Astrocyte (in vitro differentiated cells and primary cell): ENCODE results near the gene TJAP1. TPM values are rescaled to one million over a fixed set of nuclear protein-coding genes. Genes with fewer than 3 reads are reported as not detected.

Experiments used
- DNase-seq: peaks from one replicate; pipeline ENCODE4 v3.0.0-alpha.2; 2010; ENCODE audit warnings: low read depth
- FAIRE-seq: peaks from 2 replicates; lab custom pipeline; 2011; peaks lifted over from hg19 to GRCh38; lab: Jason Lieb, UNC
- H2AFZ ChIP-seq: 2 replicates; pipeline ENCODE4 v1.6.0; 2012; ENCODE audit warnings: low read depth, low read length, inconsistent platforms
- H3K27ac ChIP-seq: 2 replicates; pipeline ENCODE4 v1.5.1; 2011; ENCODE audit warnings: low read depth, low read length, inconsistent platforms
- H3K27me3 ChIP-seq: 2 replicates; pipeline ENCODE4 v1.6.0; 2011; ENCODE audit warnings: low read length, inconsistent platforms; ENCODE audit not compliant: insufficient read depth
- H3K36me3 ChIP-seq: 2 replicates; pipeline ENCODE4 v1.5.1; 2011; ENCODE audit warnings: low read length, inconsistent platforms; ENCODE audit not compliant: insufficient read depth
- H3K4me1 ChIP-seq: 2 replicates; pipeline ENCODE4 v1.5.1; 2011; ENCODE audit warnings: low read length, inconsistent platforms; ENCODE audit not compliant: insufficient read depth
- H3K4me2 ChIP-seq: 2 replicates; pipeline ENCODE4 v1.6.0; 2012; ENCODE audit warnings: low read length, inconsistent platforms
- H3K4me3 ChIP-seq: 2 replicates; pipeline ENCODE4 v1.5.1; 2011; ENCODE audit warnings: low read depth, mild to moderate bottlenecking, low read length, inconsistent platforms; ENCODE audit not compliant: insufficient read depth
- H3K79me2 ChIP-seq: 2 replicates; pipeline ENCODE4 v1.6.0; 2012; ENCODE audit warnings: mild to moderate bottlenecking, low read length, inconsistent platforms; ENCODE audit not compliant: insufficient read depth
- H3K9ac ChIP-seq: 2 replicates; pipeline ENCODE4 v1.6.0; 2012; ENCODE audit warnings: mild to moderate bottlenecking, low read length, inconsistent platforms
- H3K9me3 ChIP-seq: 2 replicates; pipeline ENCODE4 v1.5.1; 2012; ENCODE audit warnings: low read depth, mild to moderate bottlenecking, low read length, inconsistent platforms; ENCODE audit not compliant: insufficient read depth
- H4K20me1 ChIP-seq: 2 replicates; pipeline ENCODE4 v1.6.0; 2012; ENCODE audit warnings: low read length, inconsistent platforms; ENCODE audit not compliant: insufficient read depth
- H3K27ac Mint-ChIP-seq: one replicate; pipeline ENCODE4 v1.8.0; 2021; ENCODE audit warnings: mild to moderate bottlenecking, mixed read lengths; ENCODE audit not compliant: unreplicated experiment
- H3K27me3 Mint-ChIP-seq: one replicate; pipeline ENCODE4 v1.8.0; 2021; ENCODE audit warnings: low read depth, mixed read lengths; ENCODE audit not compliant: unreplicated experiment
- H3K36me3 Mint-ChIP-seq: one replicate; pipeline ENCODE4 v1.8.0; 2021; ENCODE audit warnings: low read depth, mixed read lengths; ENCODE audit not compliant: unreplicated experiment
- H3K4me1 Mint-ChIP-seq: one replicate; pipeline ENCODE4 v1.8.0; 2021; ENCODE audit warnings: low read depth, mixed read lengths; ENCODE audit not compliant: unreplicated experiment
- H3K4me3 Mint-ChIP-seq: one replicate; pipeline ENCODE4 v1.8.0; 2021; ENCODE audit warnings: mild to moderate bottlenecking, moderate library complexity, mixed read lengths; ENCODE audit not compliant: unreplicated experiment
- H3K9me3 Mint-ChIP-seq: one replicate; pipeline ENCODE4 v1.8.0; 2021; ENCODE audit warnings: mild to moderate bottlenecking, mixed read lengths; ENCODE audit not compliant: unreplicated experiment
- CTCF ChIP-seq: IDR thresholded peaks from 2 replicates; pipeline ENCODE4 v1.5.1; 2011; ENCODE audit warnings: low read depth, mild to moderate bottlenecking, inconsistent platforms, low read length, moderate library complexity; ENCODE audit not compliant: insufficient read depth
- EZH2 ChIP-seq: IDR thresholded peaks from 2 replicates; pipeline ENCODE4 v1.6.1; 2012; ENCODE audit warnings: mild to moderate bottlenecking, low read length, inconsistent platforms; ENCODE audit not compliant: insufficient read depth
- total RNA-seq: library from RNA; stranded (reverse); gene quantifications from 2 replicates; pipeline ENCODE4 v1.2.1, GENCODE V29; 2021

TJAP1 gene
- total RNA-seq, 1 donor from 2014 or later = 26.6 TPM

DNA sequence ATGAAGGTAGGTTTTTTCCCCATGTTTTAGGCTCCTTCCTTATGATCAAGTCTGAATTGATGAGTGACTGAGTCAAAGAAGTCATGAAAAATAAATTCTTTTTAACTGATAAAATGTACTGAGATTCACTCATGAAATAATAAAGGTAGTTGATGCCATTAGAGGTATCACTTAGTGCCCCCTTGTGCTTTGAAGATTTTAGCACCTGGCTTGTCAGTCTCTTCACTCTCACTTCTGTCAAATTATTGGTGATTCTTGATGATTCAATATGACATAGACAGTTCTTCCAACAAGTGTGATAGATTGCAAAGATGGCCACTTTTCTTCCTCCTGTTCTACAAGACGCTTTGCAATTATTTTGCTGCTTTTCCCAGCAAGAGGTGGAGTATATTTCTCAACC lies 17.8 kb upstream of the TJAP1 start:
- Mint-ChIP-seq H3K27me3 (peaks cover 44% of the 10 kb centered on the region), H3K9me3 (no peaks in the 10 kb centered on the region), H3K4me1 (no peaks in the 10 kb centered on the region), H3K4me3 (no peak overlapping the region), H3K27ac (no peak overlapping the region), H3K36me3 (no peaks in the 10 kb centered on the region)
- Histone ChIP-seq H3K4me1 (no peaks in the 10 kb centered on the region), H4K20me1 (no peaks in the 10 kb centered on the region), H3K4me3 (no peak overlapping the region), H3K36me3 (no peaks in the 10 kb centered on the region), H3K79me2 (no peaks in the 10 kb centered on the region), H3K27me3 (peaks cover 19% of the 10 kb centered on the region), H3K9ac (no peak overlapping the region), H3K27ac (no peak overlapping the region), H3K9me3 (peaks cover 2% of the 10 kb centered on the region), H2AFZ (no peak overlapping the region), H3K4me2 (no peak overlapping the region)
- DNase-seq = no peak
- TF ChIP-seq CTCF (no peak), EZH2 (no peak)
- no peak for FAIRE-seq

- no peaks in the 10 kb centered on the region for H3K9me3 Mint-ChIP-seq
- no peak for FAIRE-seq
- peaks cover 19% of the 10 kb centered on the region for H3K27me3 ChIP-seq
- no peak overlapping the region for H3K27ac ChIP-seq
- peaks cover 2% of the 10 kb centered on the region for H3K9me3 ChIP-seq
- H4K20me1 ChIP-seq = no peaks in the 10 kb centered on the region
- H3K4me2 ChIP-seq = no peak overlapping the region
- H3K36me3 Mint-ChIP-seq = no peaks in the 10 kb centered on the region
- no peak for DNase-seq
- peaks cover 44% of the 10 kb centered on the region for H3K27me3 Mint-ChIP-seq
- no peak overlapping the region for H3K4me3 Mint-ChIP-seq
- no peaks in the 10 kb centered on the region for H3K36me3 ChIP-seq
- H3K4me1 Mint-ChIP-seq = no peaks in the 10 kb centered on the region
- no peak overlapping the region for H3K9ac ChIP-seq
- no peaks in the 10 kb centered on the region for H3K79me2 ChIP-seq
- H3K4me3 ChIP-seq = no peak overlapping the region
- H3K27ac Mint-ChIP-seq = no peak overlapping the region
- H3K4me1 ChIP-seq = no peaks in the 10 kb centered on the region
- TF ChIP-seq EZH2 (no peak), CTCF (no peak)
- H2AFZ ChIP-seq = no peak overlapping the region
These were observed 17.3 kb upstream of the TJAP1 start for GRCh38 chr6:43460032-43460431.

DNA sequence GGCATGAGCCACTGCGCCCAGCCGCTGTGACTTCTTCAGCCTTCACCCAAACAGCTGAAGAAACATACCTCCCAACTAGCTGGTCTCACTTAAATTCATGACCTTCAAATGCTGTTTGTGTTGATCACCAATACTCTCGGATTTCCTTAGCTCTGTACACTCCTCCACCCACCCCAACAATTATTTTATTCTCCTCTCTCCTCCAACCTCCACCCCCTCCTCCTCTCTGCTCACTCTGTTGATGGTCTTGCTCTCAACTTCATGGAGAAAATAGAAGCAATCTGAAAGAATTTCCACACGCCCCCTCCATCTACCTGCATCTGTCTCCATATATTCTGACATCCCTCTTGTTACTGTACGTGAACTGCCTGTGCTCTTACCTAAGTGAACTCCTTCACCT lies 15.4 kb upstream of the TJAP1 start:
- no peak for TF ChIP-seq EZH2
- no peak for TF ChIP-seq CTCF
- Mint-ChIP-seq H3K27me3 (peaks cover 41% of the 10 kb centered on the region), H3K4me1 (no peaks in the 10 kb centered on the region), H3K9me3 (no peaks in the 10 kb centered on the region), H3K27ac (no peak overlapping the region), H3K4me3 (no peak overlapping the region), H3K36me3 (no peaks in the 10 kb centered on the region)
- Histone ChIP-seq H3K79me2 (no peaks in the 10 kb centered on the region), H3K4me2 (no peak overlapping the region), H3K9me3 (no peaks in the 10 kb centered on the region), H3K36me3 (no peaks in the 10 kb centered on the region), H3K27me3 (peaks cover 9% of the 10 kb centered on the region), H2AFZ (no peak overlapping the region), H3K27ac (no peak overlapping the region), H3K9ac (no peak overlapping the region), H4K20me1 (no peaks in the 10 kb centered on the region), H3K4me1 (no peaks in the 10 kb centered on the region), H3K4me3 (no peak overlapping the region)
- FAIRE-seq (no peak), DNase-seq (no peak)
